HG03378 (cell line): Measurements from ENCODE around the gene USP5.
A peak's percentile ranks its signal among the peaks of the same experiment; 100 is the strongest.
"Not testable (repeated sequence)": the region's sequence is repeated elsewhere in the genome, so short reads cannot be mapped to it uniquely, and the experiment has no call there.

ENCODE experiments used
- ATAC-seq: cut with Tn5 transposase; IDR thresholded peaks from one replicate; pipeline ENCODE4 v1.9.1; 2021; ENCODE audit warnings: mild to moderate bottlenecking, moderate library complexity; ENCODE audit not compliant: unreplicated experiment

Gene USP5

DNA sequence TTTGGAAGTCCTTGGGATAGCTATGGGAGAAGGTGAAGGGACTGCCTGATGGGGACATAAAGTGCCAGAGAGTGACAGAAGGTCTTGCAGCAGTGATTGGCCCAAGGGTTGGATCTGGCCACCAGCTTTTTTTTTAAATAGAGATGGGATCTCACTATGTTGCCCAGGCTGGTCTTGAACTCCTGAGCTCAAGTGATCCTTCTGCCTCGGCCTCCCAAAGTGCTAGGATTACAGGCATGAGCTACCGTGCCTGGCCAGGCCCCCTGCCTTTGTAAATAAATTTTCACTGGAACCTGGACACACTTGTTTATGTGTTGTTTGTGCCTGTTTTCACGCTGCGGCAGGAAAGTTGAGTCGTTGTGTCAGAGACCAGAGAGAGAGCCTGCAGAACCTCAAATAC is 13.4 kb downstream of the USP5 start:
- ATAC-seq = not testable (repeated sequence)

DNA sequence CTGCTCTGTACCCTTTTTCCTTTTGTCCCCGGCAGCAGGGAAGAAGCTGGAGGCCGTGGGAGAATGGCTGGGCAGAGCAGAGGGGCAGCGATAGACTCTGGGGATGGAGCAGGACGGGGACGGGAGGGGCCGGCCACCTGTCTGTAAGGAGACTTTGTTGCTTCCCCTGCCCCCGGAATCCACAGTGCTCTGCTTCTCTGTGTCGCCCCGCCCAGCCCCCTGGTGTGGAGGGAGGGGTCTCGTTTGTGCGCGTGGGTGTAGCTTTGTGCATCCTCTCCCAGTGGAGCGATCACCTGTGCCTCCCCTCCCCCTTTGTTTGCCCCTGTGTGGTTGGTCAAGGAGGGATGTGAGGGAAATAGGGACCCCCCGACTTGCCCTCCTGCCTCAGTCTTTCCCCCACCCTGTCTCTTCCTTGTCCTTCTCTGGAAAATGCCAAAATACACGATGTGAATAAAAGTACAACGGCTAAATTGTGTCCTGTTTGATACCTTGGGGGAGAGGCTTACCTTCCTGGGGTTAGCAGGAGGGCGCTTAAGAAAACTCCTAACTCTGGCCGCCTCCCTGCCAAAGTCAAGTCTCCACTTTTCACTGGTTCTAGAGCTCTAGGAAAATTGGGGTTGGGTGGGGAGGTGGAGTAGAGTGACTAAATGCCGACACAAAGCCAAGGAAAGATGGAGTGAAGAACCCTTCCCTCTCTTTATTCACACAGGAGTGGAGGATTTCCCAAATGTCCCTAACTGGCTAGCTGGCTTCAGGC is 14.4 kb downstream of the USP5 start:
- no peak for ATAC-seq

DNA sequence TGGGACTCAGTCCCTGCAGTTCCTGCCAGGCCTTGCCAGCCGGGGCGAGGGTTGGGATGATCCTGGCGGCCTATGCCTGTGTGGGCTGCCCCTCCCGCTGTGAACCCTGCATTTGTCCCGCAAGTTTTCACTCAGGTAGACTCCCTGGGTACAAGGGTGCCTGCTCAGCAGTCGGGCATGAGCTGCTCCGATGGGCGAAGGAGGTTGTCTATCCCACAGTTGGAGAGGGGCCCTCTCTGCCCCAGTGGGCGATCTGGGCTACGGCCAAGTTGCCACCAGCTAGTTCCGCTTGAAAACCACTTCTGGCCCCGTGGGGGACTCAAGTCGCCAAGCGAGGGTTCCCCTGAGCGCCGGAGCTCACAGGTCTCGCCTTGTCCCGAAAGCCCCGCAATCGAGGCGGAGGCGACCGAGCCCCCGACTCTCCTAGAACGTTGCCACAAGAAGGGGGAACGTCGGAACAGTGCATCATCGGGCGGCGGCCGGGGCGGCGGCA is 15.0 kb downstream of the USP5 start:
- no peak for ATAC-seq

DNA sequence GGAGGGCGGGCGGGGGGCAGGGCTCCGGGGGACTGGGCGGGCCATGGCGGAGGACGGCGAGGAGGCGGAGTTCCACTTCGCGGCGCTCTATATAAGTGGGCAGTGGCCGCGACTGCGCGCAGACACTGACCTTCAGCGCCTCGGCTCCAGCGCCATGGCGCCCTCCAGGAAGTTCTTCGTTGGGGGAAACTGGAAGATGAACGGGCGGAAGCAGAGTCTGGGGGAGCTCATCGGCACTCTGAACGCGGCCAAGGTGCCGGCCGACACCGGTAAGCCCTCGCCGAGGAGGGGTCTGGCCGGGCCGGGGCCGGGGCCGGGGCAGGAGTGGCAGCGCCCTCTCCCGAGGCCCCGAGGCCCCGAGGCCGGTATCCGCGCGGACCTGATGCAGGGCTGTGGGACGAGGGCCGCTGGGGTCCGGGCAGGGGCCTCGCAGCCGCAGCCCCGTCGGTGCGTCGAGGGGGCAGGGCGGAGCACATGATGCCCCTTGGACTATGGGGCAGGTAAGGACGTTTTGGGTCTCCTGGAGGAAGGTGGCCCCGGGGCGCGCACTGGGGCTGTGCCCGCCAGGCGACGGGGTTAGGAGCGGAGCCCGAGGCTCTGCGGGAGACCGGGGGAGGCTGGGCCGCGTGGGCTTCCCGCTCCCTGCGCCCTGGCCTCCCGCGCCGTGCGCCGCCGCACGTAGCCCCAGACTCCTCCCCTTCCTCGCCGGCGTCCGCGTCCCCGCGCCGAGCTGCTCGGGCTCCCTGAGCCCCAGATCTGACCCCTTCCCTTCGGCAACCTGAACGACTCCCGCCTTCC is 15.7 kb downstream of the USP5 start, which contains the start of gene TPI1:
Gene TPI1, plus strand, starts transcription at position 119 of the 798 bp plus-strand sequence. Its CDS starts 36 bp downstream, at position 155.
- ATAC-seq = no peak

DNA sequence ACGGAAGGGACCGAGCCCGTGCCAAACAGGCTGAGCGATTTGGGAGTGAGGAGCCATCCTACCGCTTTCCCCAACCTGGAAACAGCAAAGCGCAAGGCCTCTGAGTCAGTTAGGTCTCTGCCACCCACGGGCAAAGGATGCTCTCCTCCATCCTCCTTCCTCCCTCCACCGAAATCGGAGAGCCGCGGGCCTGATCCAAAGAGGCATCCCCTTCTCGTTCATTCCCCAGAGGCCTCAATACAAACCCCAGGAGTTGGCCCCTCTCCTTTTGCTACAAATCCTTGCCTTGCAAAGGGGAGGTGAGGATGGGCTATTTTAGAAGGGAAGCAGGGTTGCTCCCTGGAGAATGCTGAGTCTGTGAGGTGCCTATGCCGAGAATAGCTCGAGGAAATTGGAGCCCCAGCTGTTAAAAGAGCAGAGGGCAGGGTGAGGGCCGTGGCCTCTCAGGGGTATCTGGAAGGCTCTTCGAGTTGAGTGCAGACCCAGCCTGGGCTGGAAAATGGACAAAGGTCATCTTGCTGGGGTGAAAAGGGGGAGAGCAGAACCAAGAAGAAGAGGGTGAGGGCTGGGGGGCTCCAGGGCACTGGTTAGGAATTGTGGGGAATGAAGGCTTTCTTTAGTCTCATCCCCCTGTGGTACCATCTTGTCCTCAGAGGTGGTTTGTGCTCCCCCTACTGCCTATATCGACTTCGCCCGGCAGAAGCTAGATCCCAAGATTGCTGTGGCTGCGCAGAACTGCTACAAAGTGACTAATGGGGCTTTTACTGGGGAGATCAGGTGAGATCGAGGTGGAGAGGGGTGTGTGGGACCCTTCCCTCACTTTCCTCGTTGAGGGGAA is 16.5 kb downstream of the USP5 start:
- no peak for ATAC-seq

DNA sequence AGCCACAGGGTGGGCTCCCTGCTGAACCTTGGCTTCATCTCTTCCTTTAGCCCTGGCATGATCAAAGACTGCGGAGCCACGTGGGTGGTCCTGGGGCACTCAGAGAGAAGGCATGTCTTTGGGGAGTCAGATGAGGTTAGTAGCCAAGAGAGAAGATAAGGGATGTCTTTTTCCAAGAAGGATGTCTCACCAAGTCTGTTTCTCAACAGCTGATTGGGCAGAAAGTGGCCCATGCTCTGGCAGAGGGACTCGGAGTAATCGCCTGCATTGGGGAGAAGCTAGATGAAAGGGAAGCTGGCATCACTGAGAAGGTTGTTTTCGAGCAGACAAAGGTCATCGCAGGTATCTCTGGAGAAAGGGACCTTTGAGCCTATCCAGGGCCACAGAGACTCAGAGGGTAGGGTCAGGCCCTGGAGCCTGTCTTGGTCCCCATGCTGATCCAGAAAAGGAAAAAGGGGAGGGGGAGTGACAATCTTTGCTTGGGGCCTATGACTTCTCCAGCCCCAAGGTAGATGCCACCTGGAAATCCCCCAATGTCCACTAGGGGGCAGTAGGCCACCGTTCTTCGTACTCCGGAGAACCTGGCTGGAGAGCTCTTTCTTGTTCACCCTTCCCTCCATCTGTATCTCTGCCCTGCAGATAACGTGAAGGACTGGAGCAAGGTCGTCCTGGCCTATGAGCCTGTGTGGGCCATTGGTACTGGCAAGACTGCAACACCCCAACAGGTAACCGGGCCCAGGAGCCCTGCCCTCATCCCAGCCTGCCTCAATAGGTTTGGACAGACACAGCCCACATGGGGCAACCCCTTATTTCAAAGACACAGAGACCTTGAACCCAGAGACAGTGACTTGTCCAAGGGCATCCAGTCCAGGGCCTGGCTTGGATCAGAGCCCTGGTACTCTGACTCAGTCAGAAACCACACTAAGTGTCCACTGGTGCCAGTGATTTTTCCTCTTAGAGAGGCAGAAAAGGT is 17.4 kb downstream of the USP5 start:
- no peak for ATAC-seq

DNA sequence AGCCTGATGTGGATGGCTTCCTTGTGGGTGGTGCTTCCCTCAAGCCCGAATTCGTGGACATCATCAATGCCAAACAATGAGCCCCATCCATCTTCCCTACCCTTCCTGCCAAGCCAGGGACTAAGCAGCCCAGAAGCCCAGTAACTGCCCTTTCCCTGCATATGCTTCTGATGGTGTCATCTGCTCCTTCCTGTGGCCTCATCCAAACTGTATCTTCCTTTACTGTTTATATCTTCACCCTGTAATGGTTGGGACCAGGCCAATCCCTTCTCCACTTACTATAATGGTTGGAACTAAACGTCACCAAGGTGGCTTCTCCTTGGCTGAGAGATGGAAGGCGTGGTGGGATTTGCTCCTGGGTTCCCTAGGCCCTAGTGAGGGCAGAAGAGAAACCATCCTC is 18.4 kb downstream of the USP5 start:
- not testable (repeated sequence) for ATAC-seq

DNA sequence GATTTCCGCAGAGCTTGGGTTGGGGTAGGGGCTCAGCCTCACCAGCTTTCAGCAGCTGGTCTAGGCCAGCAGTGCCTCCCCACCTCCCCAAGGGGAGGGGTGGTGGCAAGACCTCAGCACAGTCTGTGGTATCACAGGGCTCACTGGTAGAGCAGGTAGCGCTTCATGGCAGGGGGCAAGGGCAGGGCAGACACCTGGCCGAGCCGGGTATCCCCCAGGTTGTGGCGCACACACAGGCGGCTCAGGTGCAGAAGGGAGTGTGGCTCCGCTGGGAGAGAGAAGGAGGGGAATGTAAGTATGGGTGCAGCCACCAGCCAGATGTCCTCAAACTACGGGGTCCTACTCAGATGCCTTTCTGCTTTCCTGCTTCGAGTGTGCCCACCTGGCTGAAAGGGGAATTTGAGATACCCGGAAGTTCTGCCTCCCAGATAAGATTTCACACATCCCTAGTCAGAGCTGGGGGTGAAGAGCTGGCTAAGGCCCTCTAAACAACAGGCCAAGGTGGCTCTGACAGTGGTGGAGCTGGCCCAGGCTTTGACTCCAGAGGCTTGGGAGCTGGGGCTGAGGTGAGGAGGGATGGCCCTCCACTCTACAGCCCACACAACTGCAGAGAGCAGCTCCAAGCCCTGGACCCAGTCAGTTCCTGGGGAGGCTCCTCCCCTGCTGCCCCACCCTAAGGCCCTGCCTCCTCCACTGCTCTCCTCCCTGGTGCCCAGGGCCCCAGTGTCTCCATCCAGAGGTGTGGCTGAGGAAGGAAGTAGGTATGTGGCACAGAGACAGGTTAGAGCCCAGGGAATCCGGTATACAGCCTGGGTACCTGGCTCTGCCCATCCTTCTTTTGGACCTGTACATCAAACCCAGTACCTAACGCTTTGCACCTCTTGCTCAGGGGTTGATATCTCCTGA is 19.4 kb downstream of the USP5 start:
- ATAC-seq = no peak

DNA sequence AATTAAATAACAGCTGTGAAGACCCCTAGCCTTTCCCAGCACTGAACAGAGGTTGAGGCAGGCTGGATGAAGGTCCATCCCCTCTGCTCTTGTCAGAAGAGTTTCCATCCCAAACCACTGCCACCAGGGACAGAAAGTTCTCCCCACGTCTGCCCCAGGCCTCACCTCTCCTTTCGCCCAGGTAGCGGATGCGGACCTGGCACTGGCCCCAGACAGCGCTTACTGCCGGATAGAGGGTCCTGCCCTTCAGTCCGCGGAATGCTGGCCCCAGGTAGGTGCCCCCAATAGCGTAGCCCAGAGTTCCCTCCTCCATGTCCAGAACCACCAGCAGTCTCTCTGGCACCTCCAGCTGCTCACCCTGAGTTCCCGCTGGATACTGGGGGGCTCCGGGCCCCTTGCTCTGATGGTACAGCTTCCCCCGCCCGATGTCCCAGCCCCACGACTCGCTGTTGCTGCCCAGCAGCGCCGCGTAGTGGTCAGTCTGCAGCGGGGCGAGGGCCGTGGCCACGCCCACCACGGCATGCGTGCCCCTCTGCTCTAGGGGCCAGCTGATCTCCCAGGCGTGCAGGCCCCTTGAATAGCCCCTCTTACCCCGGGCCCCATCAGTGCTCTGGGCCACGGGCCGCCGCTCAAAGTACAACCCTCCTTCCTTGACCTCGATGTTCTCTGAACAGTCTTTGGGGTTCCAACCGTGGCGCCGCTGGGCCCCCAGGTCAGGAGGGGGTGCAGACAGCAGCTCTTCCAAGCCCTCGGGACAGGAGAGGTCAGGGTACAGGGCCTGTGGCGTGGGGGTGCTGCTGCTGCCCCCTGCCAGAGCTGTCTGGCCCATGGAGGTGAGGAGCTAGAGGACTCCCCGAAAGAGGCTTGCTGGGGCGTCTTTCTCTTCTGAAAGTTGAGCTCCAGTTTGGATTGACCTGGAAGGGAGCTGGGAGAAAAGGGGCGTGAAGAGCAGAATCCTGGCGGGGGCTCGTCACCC is 20.4 kb downstream of the USP5 start:
- no peak for ATAC-seq

DNA sequence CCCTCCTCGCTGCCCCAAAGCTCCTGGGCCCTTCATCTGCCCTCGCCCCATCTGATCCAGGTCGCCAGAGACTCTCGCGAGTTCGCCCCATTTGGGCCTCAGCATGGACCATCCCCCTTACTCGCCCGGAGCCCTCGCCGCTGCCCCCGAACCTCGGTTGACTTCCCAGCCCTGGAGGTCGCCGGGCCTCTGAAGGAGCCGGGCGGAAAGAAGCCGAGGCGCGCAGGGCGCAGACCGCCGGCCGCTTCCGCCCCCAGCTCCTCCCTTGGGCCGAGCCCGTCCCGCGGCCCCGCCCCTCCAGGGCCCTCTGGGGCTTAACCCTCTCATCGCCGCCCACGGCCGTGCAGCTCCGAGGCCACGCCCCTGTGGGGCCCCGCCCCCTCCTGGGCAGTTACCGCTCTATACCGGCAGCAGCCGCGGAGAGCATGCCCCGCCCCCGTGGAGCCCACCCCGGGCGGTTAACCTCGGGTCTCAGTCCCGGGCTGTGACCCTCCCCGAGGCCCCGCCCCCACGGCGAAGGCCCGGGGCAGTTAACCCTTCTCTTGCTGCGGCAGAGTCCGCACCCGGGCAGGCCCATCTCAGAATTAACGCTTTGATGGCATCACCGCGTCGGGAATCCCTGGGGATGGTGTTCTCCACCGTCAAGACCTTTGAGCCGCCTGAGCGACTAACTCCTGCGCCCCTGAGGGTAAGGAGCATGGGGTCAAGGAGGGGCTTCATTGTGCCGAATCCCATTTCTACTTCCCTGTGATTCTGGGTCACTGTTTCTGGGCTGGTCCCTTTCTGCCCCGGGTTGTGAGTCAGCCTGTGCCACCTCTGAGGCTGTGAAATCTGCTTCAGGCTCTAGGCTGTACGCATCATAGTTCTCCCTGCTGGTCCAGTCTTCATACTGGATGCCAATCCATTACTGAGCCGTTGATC is 21.4 kb downstream of the USP5 start, which contains the start of gene SPSB2:
Gene SPSB2, minus strand, starts transcription at position 210 of the 921 bp plus-strand sequence. CDS start 402 bp downstream, outside the sequence.
- peak; percentile 53 for ATAC-seq

DNA sequence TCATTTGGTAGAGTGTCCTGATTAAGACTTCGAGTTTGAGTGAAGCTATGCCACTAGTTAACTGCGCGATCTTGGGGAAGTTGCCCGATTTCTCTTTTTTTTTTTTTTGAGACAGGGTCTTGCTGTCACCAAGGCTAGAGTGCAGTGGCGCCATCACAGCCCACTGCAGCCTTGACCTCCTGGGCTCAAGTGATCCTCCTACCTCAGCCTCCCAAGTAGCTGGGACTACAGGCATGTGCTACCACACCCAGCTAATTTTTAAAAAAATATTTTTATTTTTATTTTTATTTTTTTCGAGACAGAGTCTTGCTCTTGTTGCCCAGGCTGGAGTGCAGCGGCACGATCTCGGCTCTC is 22.0 kb downstream of the USP5 start:
- not testable (repeated sequence) for ATAC-seq

DNA sequence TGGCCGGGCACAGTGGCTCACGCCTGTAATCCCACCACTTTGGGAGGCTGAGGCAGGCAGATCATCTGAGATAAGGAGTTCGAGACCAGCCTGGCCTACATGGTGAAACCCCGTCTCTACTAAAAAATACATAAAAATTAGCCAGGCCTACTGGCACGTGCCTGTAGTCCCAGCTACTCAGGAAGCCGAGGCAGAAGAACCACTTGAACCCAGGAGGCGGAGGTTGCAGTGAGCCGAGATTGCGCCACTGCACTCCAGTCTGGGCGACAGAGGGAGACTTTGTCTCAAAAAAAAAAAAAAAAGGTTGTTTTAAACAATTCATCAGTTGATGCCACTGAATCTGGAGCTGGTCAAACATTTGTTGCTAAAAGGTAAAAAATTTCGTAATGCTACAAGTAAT is 27.9 kb downstream of the USP5 start:
- not testable (repeated sequence) for ATAC-seq

DNA sequence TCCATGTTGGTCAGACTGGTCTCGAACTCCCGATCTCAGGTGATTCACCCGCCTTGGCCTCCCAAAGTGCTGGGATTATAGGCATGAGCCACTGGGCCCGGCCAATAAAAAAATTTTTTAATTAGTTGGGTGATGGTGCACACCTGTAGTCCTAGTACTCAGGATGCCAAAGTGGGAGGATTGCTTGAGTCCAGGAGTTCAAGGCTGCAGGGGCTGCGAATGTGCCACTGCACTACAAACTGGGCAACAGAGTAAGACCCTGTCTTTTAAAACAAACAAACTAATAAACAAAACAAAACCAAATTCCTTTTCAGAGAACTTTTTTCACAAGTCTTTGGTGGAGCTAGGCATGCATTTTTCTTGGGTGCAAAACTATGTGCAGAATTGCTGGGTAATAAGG is 31.3 kb downstream of the USP5 start:
- no peak for ATAC-seq

DNA sequence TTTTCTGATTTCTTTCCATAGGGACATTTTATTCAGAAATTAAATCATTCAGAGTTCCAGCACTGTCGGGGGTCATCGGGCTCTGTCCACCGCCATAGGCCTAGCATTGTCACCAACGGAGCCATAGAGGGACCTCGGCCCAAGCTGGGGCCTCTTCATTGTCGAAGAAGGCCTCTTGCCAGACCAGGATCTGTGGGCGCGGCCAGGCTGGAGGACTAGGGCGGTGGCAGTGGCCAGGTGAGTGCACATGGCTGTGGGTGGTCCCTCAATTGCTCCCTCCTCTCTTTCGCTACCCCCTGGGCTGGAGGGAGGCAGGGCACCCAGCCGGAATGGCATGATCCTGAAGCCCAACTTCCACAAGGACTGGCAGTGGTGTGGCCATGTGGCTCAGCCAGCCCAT is 31.7 kb downstream of the USP5 start:
- ATAC-seq = no peak

DNA sequence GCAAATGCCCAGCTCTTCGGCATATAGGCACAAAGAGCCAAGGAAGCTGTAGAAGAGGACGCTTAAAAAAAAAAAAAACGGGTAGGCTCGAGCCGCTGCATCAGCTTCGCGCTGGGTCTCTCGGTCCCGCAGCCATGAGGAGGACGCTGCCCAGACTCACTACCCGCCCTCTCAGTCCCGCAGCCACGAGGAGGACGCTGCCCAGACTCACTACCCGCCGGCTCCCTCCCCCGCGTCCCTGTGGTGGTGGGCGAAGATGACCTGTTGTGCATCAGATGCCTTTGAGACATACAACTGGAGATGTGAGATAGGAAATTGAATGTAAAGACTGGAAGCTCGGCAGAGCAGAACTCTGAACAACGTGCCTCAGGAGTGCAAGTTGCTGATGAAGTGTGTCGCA is 32.6 kb downstream of the USP5 start:
- ATAC-seq = no peak

DNA sequence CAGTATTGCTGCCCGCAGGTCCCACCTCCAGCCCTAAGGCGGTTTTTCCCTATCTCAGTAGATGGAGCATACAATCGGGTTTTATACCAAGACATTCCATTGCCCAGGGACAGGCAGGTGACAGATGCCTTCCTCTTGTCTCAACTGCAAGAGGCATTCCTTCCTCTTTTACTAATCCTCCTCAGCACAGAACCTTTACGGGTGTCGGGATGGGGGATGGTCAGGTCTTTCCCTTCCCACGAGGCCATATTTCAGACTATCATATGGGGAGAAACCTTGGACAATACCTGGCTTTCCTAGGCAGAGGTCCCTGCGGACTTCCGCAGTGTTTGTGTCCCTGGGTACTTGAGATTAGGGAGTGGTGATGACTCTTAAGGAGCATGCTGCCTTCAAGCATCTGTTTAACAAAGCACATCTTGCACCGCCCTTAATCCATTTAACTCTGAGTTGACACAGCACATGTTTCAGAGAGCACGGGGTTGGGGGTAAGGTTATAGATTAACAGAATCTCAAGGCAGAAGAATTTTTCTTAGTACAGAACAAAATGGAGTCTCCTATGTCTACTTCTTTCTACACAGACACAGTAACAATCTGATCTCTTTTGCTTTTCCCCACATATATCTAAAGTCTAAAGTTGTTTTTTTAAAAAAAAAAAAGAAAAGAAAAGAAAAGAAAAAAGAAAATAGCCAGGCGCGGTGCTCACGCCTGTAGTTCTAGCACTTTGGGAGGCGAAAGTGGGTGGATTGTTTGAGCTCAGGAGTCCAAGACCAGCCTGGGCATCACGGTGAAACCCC is 34.5 kb downstream of the USP5 start:
- ATAC-seq = not testable (repeated sequence)
